ENCODE results near the gene PROSER3.

GRCh38 chr19:35789978-35790944 is 32.3 kb downstream of the PROSER3 start:
- TF ChIP-seq CTCF (IDR thresholded peaks at IDR 0.05) = no peak
- TF ChIP-seq POLR2AphosphoS5 (IDR thresholded peaks at IDR 0.05) = no peak
- TF ChIP-seq POLR2A (IDR thresholded peaks at IDR 0.05) = no peak
